Subcutaneous abdominal adipose tissue (tissue), 5 donors: Measurements from ENCODE around the gene PFAS.
A peak's percentile ranks its signal among the peaks of the same experiment; 100 is the strongest.

ENCODE experiments used
- H3K27ac ChIP-seq: one replicate; pipeline ENCODE4 v1.7.0; 2013; ENCODE audit warnings: low read depth, mild to moderate bottlenecking, inconsistent platforms, low read length, moderate library complexity
- H3K27me3 ChIP-seq, 5 donors: one replicate each; pipeline ENCODE4 v1.7.0; 2013; ENCODE audit warnings: low read length in 5 of 5, inconsistent platforms in 1 of 5; ENCODE audit not compliant: control insufficient read depth in 5 of 5, insufficient read depth in 4 of 5
- H3K36me3 ChIP-seq, 5 donors: one replicate each; pipeline ENCODE4 v1.7.0; 2013; ENCODE audit warnings: low read length in 5 of 5; ENCODE audit not compliant: control insufficient read depth in 5 of 5, insufficient read depth in 5 of 5
- H3K4me1 ChIP-seq, 5 donors: one replicate each; pipeline ENCODE4 v1.7.0; 2013; ENCODE audit warnings: low read length in 5 of 5, mild to moderate bottlenecking in 3 of 5, moderate library complexity in 1 of 5; ENCODE audit not compliant: control insufficient read depth in 5 of 5, insufficient read depth in 5 of 5
- H3K4me3 ChIP-seq, 5 donors: one replicate each; pipeline ENCODE4 v1.7.0; 2013; ENCODE audit warnings: low read length in 5 of 5, low read depth in 1 of 5
- H3K9ac ChIP-seq, 5 donors: one replicate each; pipeline ENCODE4 v1.7.0; 2013; ENCODE audit warnings: low read length in 5 of 5, mild to moderate bottlenecking in 4 of 5, moderate library complexity in 3 of 5
- H3K9me3 ChIP-seq, 5 donors: one replicate each; pipeline ENCODE4 v1.7.0; 2013; ENCODE audit warnings: low read length in 5 of 5; ENCODE audit not compliant: control insufficient read depth in 5 of 5
- donor health status: healthy.
- donor health status: healthy.
- donor health status: healthy.
- donor health status: healthy.
- donor health status: healthy.

Gene PFAS

DNA sequence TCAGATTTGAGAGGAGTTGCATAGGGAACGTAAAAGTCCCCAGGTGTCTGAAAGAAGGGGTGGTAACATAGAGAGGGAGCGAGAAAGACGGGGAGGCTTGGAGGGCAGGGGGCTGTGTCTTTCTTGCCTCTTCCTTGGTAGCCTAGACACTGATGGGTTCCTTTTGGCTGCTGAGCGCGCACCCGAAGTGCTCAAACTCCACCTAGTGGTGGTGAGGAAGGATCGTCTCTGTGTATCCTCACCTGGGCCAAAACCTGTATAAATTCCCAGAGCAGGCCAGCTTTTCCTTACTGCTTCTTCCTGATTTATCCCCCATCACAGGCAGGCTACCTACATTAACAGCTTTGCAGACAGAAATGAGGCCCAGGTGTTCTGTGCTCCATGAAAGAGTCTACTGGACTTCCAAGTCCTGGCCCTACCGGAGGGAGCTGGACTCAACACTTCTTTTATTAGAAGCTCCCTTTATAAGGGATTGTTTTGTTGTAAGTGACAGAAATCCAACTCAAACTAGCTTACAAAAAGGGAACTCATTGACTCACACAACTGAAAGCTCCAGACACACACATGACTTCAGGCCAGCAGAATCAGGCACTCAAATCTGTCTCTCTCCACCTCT, 51.6 kb downstream of the PFAS start:
- Histone ChIP-seq H3K4me1 (peaks cover 0 to 7% (median 0%) of the 10 kb centered on the region in 5 donors), H3K27ac (peak overlapping the region; percentile 37), H3K36me3 (no peaks in the 10 kb centered on the region), H3K4me3 (no peak overlapping the region), H3K9ac (no peak overlapping the region), H3K27me3 (no peaks in the 10 kb centered on the region), H3K9me3 (no peaks in the 10 kb centered on the region)

DNA sequence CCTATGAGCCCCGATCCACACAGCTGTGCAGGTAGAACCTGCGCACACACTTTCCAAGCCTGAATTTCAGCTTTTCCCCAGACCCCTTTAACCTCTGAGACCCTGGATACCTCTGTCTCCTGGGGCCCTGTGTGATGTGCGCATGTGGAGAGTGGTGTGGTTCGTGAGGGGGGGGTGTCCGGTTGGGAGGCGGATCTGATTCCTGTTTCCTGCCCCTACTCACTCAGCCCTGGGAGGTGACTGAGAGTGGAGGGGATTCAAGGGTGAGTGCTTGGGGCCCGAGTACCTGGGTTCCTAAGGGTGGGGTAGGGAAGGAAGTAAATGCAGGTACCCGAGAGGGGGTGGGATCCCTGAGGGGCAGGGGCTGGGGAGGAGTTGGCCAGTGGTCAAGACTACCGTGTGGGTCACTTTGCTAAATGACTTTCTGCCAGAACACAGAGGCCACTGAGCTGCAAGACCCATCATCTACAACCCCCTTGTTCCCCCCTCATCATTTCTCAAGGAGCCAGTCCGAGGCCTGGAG, 61.6 kb downstream of the PFAS start:
- Histone ChIP-seq H3K4me3 (peak overlapping the region; percentile 41 to 77 (median 70)), H3K27ac (peak overlapping the region; percentile 60)

DNA sequence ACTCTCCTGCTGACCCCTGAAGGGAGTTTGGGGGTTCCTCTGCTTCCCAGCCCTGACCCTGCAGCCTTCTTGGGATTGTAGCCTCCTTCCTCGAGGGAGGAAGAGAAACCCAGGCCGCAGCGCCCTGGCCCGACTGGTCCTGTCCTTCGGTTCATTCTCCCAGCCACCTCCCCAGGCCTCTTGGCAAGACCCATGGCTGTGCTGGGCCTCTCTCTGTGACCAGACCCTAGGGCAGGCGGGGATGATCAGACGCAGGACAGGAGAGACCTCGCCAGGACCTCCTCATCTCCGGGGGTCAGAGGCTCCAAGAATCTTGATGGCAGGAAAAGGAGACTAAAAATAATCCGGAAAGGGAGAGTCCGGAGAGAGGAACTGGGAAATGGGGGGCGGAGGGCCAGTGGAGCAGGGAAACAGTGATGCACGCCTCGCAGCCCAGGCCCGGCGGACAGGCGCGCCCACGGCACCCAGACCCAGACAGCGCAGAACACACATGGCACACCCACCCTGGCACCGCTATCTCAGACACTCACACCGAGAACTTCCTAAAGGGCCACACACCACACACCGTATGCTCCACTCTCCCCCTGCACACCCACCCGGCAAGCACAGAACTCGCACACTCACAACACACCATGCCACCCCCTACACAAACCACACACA, 62.2 kb downstream of the PFAS start:
- H3K36me3 ChIP-seq, result peaks cover 0 to 20% (median 9%) of the 10 kb centered on the region in 5 donors
- peak overlapping the region in 4 of 5 donors; percentile 65 to 77 (median 72) for H3K4me3 ChIP-seq
- H3K4me1 ChIP-seq, result peaks cover 0 to 46% (median 11%) of the 10 kb centered on the region in 5 donors
- H3K9ac ChIP-seq, result peak overlapping the region in 4 of 5 donors; percentile 15 to 88 (median 40)
- H3K27me3 ChIP-seq, result peaks cover 29 to 50% (median 34%) of the 10 kb centered on the region in 5 donors
- no peaks in the 10 kb centered on the region for H3K9me3 ChIP-seq
- H3K27ac ChIP-seq, result peak overlapping the region; percentile 60

More for the DNA sequence above, 61.6 kb downstream of the PFAS start:
- Histone ChIP-seq H3K27me3 (peaks cover 23 to 44% (median 31%) of the 10 kb centered on the region in 5 donors), H3K36me3 (peaks cover 0 to 14% (median 6%) of the 10 kb centered on the region in 5 donors), H3K9ac (peak overlapping the region in 4 of 5 donors; percentile 26 to 88 (median 41)), H3K9me3 (no peaks in the 10 kb centered on the region), H3K4me1 (peaks cover 0 to 42% (median 10%) of the 10 kb centered on the region in 5 donors)

DNA sequence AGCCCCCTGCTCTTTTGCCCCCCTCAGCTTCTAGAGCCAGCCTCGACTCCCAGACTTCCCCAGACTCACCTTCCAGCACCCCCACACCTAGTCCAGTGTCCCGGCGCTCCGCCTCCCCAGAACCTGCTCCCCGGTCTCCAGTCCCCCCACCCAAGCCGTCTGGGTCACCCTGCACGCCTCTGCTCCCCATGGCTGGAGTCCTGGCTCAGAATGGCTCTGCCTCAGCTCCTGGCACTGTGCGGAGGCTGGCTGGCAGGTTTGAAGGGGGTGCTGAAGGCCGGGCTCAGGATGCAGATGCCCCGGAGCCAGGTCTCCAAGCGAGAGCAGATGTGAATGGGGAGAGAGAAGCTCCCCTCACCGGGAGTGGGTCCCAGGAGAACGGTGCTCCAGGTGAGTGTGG, 63.2 kb downstream of the PFAS start:
- Histone ChIP-seq H3K36me3 (peaks cover 0 to 20% (median 9%) of the 10 kb centered on the region in 5 donors), H3K4me3 (peak overlapping the region in 3 of 5 donors; percentile 65 to 75 (median 70)), H3K27me3 (peaks cover 30 to 50% (median 34%) of the 10 kb centered on the region in 5 donors), H3K9me3 (no peaks in the 10 kb centered on the region), H3K9ac (peak overlapping the region in 1 of 5 donors; percentile 53), H3K4me1 (peaks cover 0 to 46% (median 11%) of the 10 kb centered on the region in 5 donors), H3K27ac (peak overlapping the region; percentile 30)

DNA sequence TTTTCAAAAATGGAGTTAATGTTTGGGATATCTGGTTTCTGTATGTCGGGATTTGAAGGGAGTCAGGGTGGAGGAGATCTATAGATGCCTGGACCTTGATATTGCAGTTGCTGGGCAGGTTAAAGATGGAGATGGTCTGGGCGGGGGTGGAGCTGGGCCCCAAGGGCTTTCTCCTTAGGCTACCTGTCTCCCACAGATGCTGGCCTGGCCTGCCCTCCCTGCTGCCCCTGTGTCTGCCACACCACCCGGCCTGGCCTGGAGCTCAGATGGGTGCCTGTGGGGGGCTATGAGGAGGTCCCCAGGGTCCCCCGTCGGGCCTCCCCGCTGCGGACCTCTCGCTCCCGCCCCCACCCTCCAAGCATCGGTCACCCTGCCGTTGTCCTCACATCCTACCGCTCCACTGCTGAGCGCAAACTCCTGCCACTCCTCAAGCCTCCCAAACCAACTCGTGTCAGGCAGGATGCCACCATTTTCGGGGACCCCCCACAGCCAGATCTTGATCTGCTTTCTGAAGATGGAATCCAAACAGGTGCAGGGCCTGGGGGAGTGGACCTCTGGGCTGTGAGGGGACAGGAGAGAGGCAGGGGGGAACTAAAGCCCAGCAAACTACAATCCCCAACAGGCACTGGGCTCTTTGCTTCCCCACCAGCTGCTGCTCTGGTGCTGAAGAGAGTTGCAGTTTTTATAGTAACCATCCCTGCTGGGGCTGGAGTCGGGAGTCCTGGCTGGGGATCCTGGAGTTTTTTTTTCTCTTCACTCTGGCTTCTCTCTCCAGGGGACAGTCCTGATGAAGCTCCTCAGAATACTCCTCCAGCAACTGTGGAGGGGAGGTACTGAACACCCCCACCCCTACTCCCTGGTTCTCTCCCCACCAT, 63.9 kb downstream of the PFAS start:
- H3K27ac ChIP-seq, result peak overlapping the region; percentile 30
- peak overlapping the region in 2 of 5 donors; percentile 39 to 53 for H3K9ac ChIP-seq
- H3K9me3 ChIP-seq, result no peaks in the 10 kb centered on the region
- H3K4me1 ChIP-seq, result peaks cover 0 to 46% (median 11%) of the 10 kb centered on the region in 5 donors
- peak overlapping the region in 3 of 5 donors; percentile 65 to 75 (median 70) for H3K4me3 ChIP-seq
- H3K36me3 ChIP-seq, result peaks cover 0 to 21% (median 12%) of the 10 kb centered on the region in 5 donors
- H3K27me3 ChIP-seq, result peaks cover 30 to 50% (median 35%) of the 10 kb centered on the region in 5 donors

DNA sequence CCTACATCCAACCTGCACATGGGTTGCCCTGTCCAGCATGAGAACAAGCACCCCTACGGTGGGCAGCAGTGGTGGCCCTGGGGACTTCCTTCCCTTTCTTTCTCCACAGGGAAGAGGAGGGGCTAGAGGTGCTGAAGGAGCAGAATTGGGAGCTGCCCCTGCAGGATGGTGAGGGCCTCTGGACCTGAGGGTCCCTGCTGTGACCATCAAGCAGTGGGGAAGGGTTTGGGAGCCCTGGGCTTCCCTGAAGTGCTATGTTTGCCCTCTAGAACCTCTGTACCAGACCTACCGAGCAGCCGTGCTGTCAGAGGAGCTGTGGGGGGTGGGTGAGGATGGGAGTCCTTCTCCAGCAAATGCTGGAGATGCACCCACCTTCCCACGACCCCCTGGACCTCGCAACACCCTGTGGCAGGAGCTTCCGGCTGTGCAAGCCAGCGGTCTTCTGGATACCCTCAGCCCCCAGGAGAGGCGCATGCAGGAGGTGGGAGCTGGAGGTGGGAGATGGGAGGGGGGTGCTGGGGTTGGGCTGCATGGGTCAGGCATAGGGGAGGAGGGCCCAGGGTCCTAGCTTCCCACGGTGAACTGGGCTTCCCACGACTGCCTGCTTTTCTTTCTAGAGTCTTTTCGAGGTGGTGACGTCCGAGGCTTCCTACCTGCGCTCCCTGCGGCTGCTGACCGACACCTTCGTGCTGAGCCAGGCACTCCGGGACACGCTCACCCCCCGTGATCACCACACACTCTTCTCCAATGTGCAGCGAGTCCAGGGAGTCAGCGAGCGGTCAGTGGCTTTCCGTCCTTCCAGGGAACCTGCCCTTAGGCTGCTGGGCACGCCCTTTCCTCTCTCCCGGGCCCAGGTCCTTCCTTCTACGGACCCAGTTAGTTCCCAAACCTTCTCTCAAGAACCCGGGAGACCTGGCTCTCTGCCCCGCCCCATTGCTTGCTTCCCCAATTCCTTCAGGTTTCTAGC, 66.0 kb downstream of the PFAS start:
- H3K36me3 ChIP-seq, result peaks cover 0 to 35% (median 12%) of the 10 kb centered on the region in 5 donors
- H3K4me1 ChIP-seq, result peaks cover 0 to 51% (median 11%) of the 10 kb centered on the region in 5 donors
- H3K27ac ChIP-seq, result no peak overlapping the region
- H3K9ac ChIP-seq, result no peak overlapping the region
- peaks cover 30 to 54% (median 38%) of the 10 kb centered on the region in 5 donors for H3K27me3 ChIP-seq
- H3K4me3 ChIP-seq, result no peak overlapping the region
- no peaks in the 10 kb centered on the region for H3K9me3 ChIP-seq

DNA sequence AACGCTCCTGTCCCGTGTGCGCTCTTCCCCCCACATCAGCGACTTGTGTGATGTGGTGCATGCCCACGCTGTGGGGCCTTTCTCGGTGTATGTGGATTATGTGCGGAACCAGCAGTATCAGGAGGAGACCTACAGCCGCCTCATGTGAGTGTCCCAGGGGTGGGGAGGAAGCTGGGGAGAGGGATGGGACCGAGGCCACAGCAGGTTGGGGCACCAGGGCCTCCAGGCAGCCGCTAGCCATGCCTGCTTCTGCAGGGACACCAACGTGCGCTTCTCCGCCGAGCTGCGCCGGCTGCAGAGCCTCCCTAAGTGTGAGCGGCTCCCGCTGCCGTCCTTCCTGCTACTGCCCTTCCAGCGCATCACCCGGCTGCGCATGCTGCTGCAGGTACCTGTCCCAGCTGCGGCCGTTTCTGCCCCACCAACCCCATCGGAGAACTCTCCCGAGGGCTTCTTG, 66.7 kb downstream of the PFAS start:
- H3K27me3 ChIP-seq, result peaks cover 30 to 52% (median 35%) of the 10 kb centered on the region in 5 donors
- H3K9ac ChIP-seq, result no peak overlapping the region
- H3K9me3 ChIP-seq, result no peaks in the 10 kb centered on the region
- no peak overlapping the region for H3K4me3 ChIP-seq
- peaks cover 0 to 51% (median 11%) of the 10 kb centered on the region in 5 donors for H3K4me1 ChIP-seq
- H3K36me3 ChIP-seq, result peaks cover 0 to 41% (median 15%) of the 10 kb centered on the region in 5 donors
- no peak overlapping the region for H3K27ac ChIP-seq

DNA sequence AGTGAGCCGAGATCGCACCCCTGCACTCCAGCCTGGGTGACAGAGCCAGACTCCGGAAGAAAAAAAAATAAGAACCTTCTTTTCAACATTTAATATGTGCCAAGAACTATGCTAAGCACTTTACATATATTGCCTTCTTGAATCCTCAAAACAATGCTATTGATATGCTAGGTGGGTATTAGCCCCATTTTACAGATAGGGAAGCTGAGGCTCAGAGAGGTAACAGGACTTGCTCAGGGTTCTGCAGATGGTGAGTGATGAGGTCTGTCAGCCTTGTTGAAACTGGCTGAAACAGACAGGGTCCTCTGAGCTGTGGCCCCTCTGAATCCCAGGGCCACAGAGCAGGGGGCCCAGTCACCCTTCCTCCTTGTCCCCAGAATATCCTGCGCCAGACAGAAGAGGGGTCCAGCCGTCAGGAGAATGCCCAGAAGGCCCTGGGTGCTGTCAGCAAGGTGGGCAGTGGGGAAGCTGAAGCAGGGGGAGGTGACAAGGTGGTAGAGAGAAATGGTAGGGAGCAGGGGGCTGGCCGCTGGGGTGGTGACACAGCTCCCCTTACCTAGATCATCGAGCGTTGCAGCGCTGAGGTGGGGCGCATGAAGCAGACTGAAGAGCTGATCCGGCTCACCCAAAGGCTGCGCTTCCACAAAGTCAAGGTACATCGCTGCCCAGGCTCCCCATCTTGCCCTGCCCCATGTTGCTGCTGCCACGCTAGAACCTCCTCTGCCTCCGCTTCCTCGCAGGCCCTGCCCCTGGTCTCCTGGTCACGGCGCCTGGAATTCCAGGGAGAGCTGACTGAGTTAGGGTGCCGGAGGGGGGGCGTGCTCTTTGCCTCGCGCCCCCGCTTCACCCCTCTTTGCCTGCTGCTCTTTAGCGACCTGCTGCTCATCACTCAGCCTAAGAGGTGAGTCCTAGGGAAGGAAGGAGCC, 69.2 kb downstream of the PFAS start:
- H3K27ac ChIP-seq, result no peak overlapping the region
- no peak overlapping the region for H3K9ac ChIP-seq
- peaks cover 0 to 55% (median 20%) of the 10 kb centered on the region in 5 donors for H3K36me3 ChIP-seq
- H3K9me3 ChIP-seq, result no peaks in the 10 kb centered on the region
- peaks cover 18 to 38% (median 25%) of the 10 kb centered on the region in 5 donors for H3K27me3 ChIP-seq
- H3K4me3 ChIP-seq, result no peak overlapping the region
- H3K4me1 ChIP-seq, result peaks cover 0 to 33% (median 11%) of the 10 kb centered on the region in 5 donors
